ENCODE data around the gene LGALS3BP.

- TF ChIP-seq, protein P1, sequence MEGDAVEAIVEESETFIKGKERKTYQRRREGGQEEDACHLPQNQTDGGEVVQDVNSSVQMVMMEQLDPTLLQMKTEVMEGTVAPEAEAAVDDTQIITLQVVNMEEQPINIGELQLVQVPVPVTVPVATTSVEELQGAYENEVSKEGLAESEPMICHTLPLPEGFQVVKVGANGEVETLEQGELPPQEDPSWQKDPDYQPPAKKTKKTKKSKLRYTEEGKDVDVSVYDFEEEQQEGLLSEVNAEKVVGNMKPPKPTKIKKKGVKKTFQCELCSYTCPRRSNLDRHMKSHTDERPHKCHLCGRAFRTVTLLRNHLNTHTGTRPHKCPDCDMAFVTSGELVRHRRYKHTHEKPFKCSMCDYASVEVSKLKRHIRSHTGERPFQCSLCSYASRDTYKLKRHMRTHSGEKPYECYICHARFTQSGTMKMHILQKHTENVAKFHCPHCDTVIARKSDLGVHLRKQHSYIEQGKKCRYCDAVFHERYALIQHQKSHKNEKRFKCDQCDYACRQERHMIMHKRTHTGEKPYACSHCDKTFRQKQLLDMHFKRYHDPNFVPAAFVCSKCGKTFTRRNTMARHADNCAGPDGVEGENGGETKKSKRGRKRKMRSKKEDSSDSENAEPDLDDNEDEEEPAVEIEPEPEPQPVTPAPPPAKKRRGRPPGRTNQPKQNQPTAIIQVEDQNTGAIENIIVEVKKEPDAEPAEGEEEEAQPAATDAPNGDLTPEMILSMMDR (conservative IDR thresholded peaks at IDR 0.05): no peak
- TF ChIP-seq EZH2 (IDR thresholded peaks at IDR 0.05; ENCODE audit: low read depth): no peak
Measured at GRCh38 chr17:79010304-79010646, 30.6 kb upstream of the LGALS3BP start.

Data from PC-9 (cell line).